HCT116 (cell line): ENCODE results near the gene NOL4L. TPM values are rescaled to one million over a fixed set of nuclear protein-coding genes. Genes with fewer than 3 reads are reported as not detected.

Source experiments
- ATAC-seq: fragments of 200-7000 bp; cut with Tn5 transposase; 2 replicates; pipeline ENCODE4 v1.9.1; 2020; ENCODE audit warnings: mild to moderate bottlenecking, moderate library complexity
- BruUV-seq: library from RNA; stranded (reverse); fragments of 400-500 nt; replicated peaks from 2 replicates; lab custom pipeline; 2021; lab: Mats Ljungman, UMichigan
- CTCF ChIA-PET: fragments of 300-600 bp; sonication (Branson Sonifier 250); formaldehyde crosslinking; loops from one replicate; lab custom pipeline; 2021; ENCODE audit warnings: antibody characterized with exemption; lab: Charles Lee
- POLR2A ChIA-PET: fragments of 300-600, 350-600 bp; sonication (Branson Sonifier 250); formaldehyde crosslinking; loops from one replicate; lab custom pipeline; 2021; ENCODE audit warnings: antibody characterized with exemption; lab: Charles Lee
- RAD21 ChIA-PET, 2 experiments: fragments of 300-600 bp; sonication (Branson Sonifier 250); formaldehyde crosslinking; loops; one replicate each; lab custom pipeline; 2023; ENCODE audit warnings: low total read pairs in 2 of 2; ENCODE audit not compliant: uncharacterized antibody in 2 of 2, unreplicated experiment in 2 of 2, low non-redundant PET in 1 of 2; lab: Charles Lee
- DNase-seq: peaks from one replicate; pipeline ENCODE4 v3.0.0-alpha.2; 2010; ENCODE audit warnings: low read depth, low spot score
- H2AFZ ChIP-seq: fragments of 200-600 bp; shearing (Covaris generic), sonication (generic); 2 replicates; pipeline ENCODE4 v1.6.1; 2017; ENCODE audit warnings: low read depth, mixed run types, mixed read lengths, antibody characterized with exemption, low read length; ENCODE audit not compliant: poor library complexity, severe bottlenecking
- H3K27ac ChIP-seq: 2 replicates; pipeline ENCODE4 v1.5.1; 2012; ENCODE audit warnings: low read depth, low read length
- H3K27me3 ChIP-seq: fragments of 200-600 bp; sonication (generic); 2 replicates; pipeline ENCODE4 v1.6.1; 2016; ENCODE audit warnings: mixed run types, low read length, mixed read lengths; ENCODE audit not compliant: insufficient read depth
- H3K36me3 ChIP-seq, 2 experiments: fragments of 200-500 bp in 1 of 2; fragments of 200-600 bp in 1 of 2; sonication (Bioruptor generic) in 1 of 2; sonication (generic) in 1 of 2; 2 replicates each; pipeline versions ENCODE4 v1.5.1 to v1.6.1; 2014 to 2016; ENCODE audit warnings: low read length in 2 of 2, inconsistent platforms in 1 of 2, mixed read lengths in 1 of 2, mixed run types in 1 of 2; ENCODE audit not compliant: insufficient read depth in 2 of 2, control insufficient read depth in 1 of 2
- H3K4me1 ChIP-seq, 2 experiments: fragments of 200-600 bp in 1 of 2; sonication (generic) in 1 of 2; 2 replicates each; pipeline versions ENCODE4 v1.5.1 to v1.6.1; 2012 to 2017; ENCODE audit warnings: low read length in 2 of 2, inconsistent platforms in 1 of 2, mild to moderate bottlenecking in 1 of 2, mixed read lengths in 1 of 2, mixed run types in 1 of 2, moderate library complexity in 1 of 2; ENCODE audit not compliant: insufficient read depth in 2 of 2, control insufficient read depth in 1 of 2
- H3K4me2 ChIP-seq: fragments of 200-600 bp; sonication (generic); 2 replicates; pipeline ENCODE4 v1.6.1; 2017; ENCODE audit warnings: mixed run types, low read length, mixed read lengths
- H3K4me3 ChIP-seq, 2 experiments: fragments of 200-600 bp in 1 of 2; sonication (generic) in 1 of 2; replicated peaks in 1 of 2; 2 replicates each; pipeline ENCODE4 v1.5.1; 2011 to 2016; ENCODE audit warnings: low read length in 2 of 2, control low read depth in 1 of 2, low read depth in 1 of 2, mild to moderate bottlenecking in 1 of 2, mixed read lengths in 1 of 2, mixed run types in 1 of 2
- H3K79me2 ChIP-seq: fragments of 200-600 bp; sonication (generic); 2 replicates; pipeline ENCODE4 v1.6.1; 2017; ENCODE audit warnings: mild to moderate bottlenecking, mixed run types, low read length, moderate library complexity, mixed read lengths; ENCODE audit not compliant: insufficient read depth
- H3K9ac ChIP-seq: fragments of 200-600 bp; sonication (generic); 2 replicates; pipeline ENCODE4 v1.6.1; 2016; ENCODE audit warnings: low read length, mixed read lengths
- H3K9me2 ChIP-seq: fragments of 200-600 bp; sonication (generic), shearing (Covaris generic); 2 replicates; pipeline ENCODE4 v1.6.1; 2017; ENCODE audit warnings: mixed run types, mild to moderate bottlenecking, moderate library complexity; ENCODE audit not compliant: insufficient read depth
- H3K9me3 ChIP-seq, 2 experiments: fragments of 200-500 bp in 1 of 2; fragments of 200-600 bp in 1 of 2; sonication (Bioruptor generic) in 1 of 2; sonication (generic) in 1 of 2; 2 replicates each; pipeline ENCODE4 v1.6.1; 2014 to 2017; ENCODE audit warnings: low read length in 2 of 2, mixed read lengths in 2 of 2, inconsistent platforms in 1 of 2, low read depth in 1 of 2, mild to moderate bottlenecking in 1 of 2, mixed run types in 1 of 2, moderate library complexity in 1 of 2; ENCODE audit not compliant: control insufficient read depth in 1 of 2, insufficient read depth in 1 of 2
- H4K20me1 ChIP-seq: fragments of 200-600 bp; sonication (generic), shearing (Covaris generic); 2 replicates; pipeline ENCODE4 v1.6.1; 2017; ENCODE audit warnings: mixed run types, mild to moderate bottlenecking, moderate library complexity; ENCODE audit not compliant: insufficient read depth
- CBX3 ChIP-seq: IDR thresholded peaks from 2 replicates; pipeline ENCODE4 v1.6.1; 2012; ENCODE audit warnings: low read depth
- CEBPB ChIP-seq: IDR thresholded peaks from 2 replicates; pipeline ENCODE4 v1.6.1; 2012; ENCODE audit warnings: low read depth
- CTCF ChIP-seq, 3 experiments: fragments of 200-600 bp in 1 of 3; sonication (generic) in 1 of 3; IDR thresholded peaks in 2 of 3; conservative IDR thresholded peaks in 1 of 3; 2 replicates each; pipeline ENCODE4 v1.5.1; 2012 to 2017; ENCODE audit warnings: low read depth in 2 of 3, low read length in 2 of 3, antibody characterized with exemption in 1 of 3, borderline replicate concordance in 1 of 3, control low read depth in 1 of 3, mild to moderate bottlenecking in 1 of 3, mixed read lengths in 1 of 3, mixed run types in 1 of 3, moderate library complexity in 1 of 3; ENCODE audit not compliant: insufficient read depth in 1 of 3
- EGR1 ChIP-seq: IDR thresholded peaks from 2 replicates; pipeline ENCODE4 v1.6.1; 2012; ENCODE audit warnings: low read depth
- ELF1 ChIP-seq: IDR thresholded peaks from 2 replicates; pipeline ENCODE4 v1.6.1; 2012; ENCODE audit warnings: low read depth, borderline replicate concordance
- FOSL1 ChIP-seq: IDR thresholded peaks from 2 replicates; pipeline ENCODE4 v1.6.1; 2012; ENCODE audit warnings: low read depth
- JUND ChIP-seq: IDR thresholded peaks from 2 replicates; pipeline ENCODE4 v1.6.1; 2012
- POLR2AphosphoS5 ChIP-seq: IDR thresholded peaks from 2 replicates; pipeline ENCODE4 v1.6.1; 2011; ENCODE audit warnings: mild to moderate bottlenecking, low read depth, low read length, moderate library complexity
- SIN3A ChIP-seq: IDR thresholded peaks from 2 replicates; pipeline ENCODE4 v1.6.1; 2012; ENCODE audit warnings: low read depth
- TCF7L2 ChIP-seq: IDR thresholded peaks from 2 replicates; pipeline ENCODE4 v1.7.0; 2011; ENCODE audit warnings: borderline replicate concordance, inconsistent platforms; ENCODE audit not compliant: insufficient read depth, insufficient read length; ENCODE audit errors: extremely low read depth
- YY1 ChIP-seq: IDR thresholded peaks from 2 replicates; pipeline ENCODE4 v1.6.1; 2011; ENCODE audit warnings: low read length, low read depth, moderate library complexity, mild to moderate bottlenecking; ENCODE audit not compliant: insufficient replicate concordance; ENCODE audit errors: extremely low read depth
- ZBTB33 ChIP-seq: IDR thresholded peaks from 2 replicates; pipeline ENCODE4 v1.6.1; 2011; ENCODE audit warnings: mild to moderate bottlenecking, low read length, moderate library complexity; ENCODE audit not compliant: insufficient replicate concordance; ENCODE audit errors: extremely low read depth
- ZFX ChIP-seq: fragments of 450-650 bp; IDR thresholded peaks from 2 replicates; pipeline ENCODE4 v1.6.1; 2017
- ZNF274 ChIP-seq: fragments of 200-500 bp; sonication (Bioruptor generic); IDR thresholded peaks from 2 replicates; pipeline ENCODE4 v1.6.1; 2014; ENCODE audit warnings: mild to moderate bottlenecking, low read depth, low read length, inconsistent platforms
- intact Hi-C: fragments of 100-400 bp; cut with micrococcal nuclease; formaldehyde crosslinking; loops from 2 replicates; pipeline ENCODE4 v1.10.0; 2022
- total RNA-seq: library from RNA; stranded (reverse); gene quantifications from one replicate; pipeline ENCODE4 v1.2.1, GENCODE V29; 2021; ENCODE audit not compliant: unreplicated experiment
- TF ChIP-seq, protein P1 (sequence below): IDR thresholded peaks from 2 replicates; pipeline ENCODE4 v1.6.1; 2012

NOL4L gene
- total RNA-seq, 1 experiment from 2014 or later, result 5.9 TPM

- RAD21 ChIA-PET, result no interaction called here
- no TSS peak for BruUV-seq
- no peaks in the 10 kb centered on the region for H3K27me3 ChIP-seq
- H3K9me2 ChIP-seq, result no peaks in the 10 kb centered on the region
- ATAC-seq (no peak), DNase-seq (no peak)
- intact Hi-C loops, result no loop called here
- no peak overlapping the region for H3K4me3 ChIP-seq
- no peaks in the 10 kb centered on the region for H4K20me1 ChIP-seq
- TF ChIP-seq ZFX (no peak), ELF1 (no peak), SIN3A (no peak), ZBTB33 (no peak), JUND (no peak), CTCF (IDR thresholded peaks at IDR 0.05 in 2 of 3, conservative IDR thresholded peaks at IDR 0.05 in 1 of 3; ENCODE audit: borderline replicate concordance in 1 of 3, insufficient read depth in 1 of 3, low read depth in 2 of 3, low read length in 2 of 3) (no peak), POLR2AphosphoS5 (no peak), CEBPB (no peak), FOSL1 (no peak), CBX3 (no peak), ZNF274 (no peak), TCF7L2 (no peak), YY1 (no peak), EGR1 (no peak)
- TF ChIP-seq, protein P1, sequence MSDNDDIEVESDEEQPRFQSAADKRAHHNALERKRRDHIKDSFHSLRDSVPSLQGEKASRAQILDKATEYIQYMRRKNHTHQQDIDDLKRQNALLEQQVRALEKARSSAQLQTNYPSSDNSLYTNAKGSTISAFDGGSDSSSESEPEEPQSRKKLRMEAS, result no peak
- TF ChIP-seq, all 23 proteins: peak for 0
- no peak overlapping the region for H3K27ac ChIP-seq
- peaks cover 0 to 7% of the 10 kb centered on the region in 2 experiments; a peak in 2 of 4 replicates for H3K36me3 ChIP-seq
- H2AFZ ChIP-seq, result no peak overlapping the region
- no peaks in the 10 kb centered on the region for H3K79me2 ChIP-seq
- H3K4me1 ChIP-seq, result no peaks in the 10 kb centered on the region
- H3K9ac ChIP-seq, result no peak overlapping the region
- POLR2A ChIA-PET, result no interaction called here
- no peak overlapping the region for H3K4me2 ChIP-seq
- H3K9me3 ChIP-seq, result no peaks in the 10 kb centered on the region
- CTCF ChIA-PET, result no interaction called here
Observed at GRCh38 chr20:32449057-32449889, 135.9 kb downstream of the NOL4L start.
